Frontal cortex (tissue), 4 donors: ENCODE measurements around the gene FCER1G. TPM values are rescaled to one million over a fixed set of nuclear protein-coding genes. Genes with fewer than 3 reads are reported as not detected.
"Not testable (repeated sequence)": the region's sequence is repeated elsewhere in the genome, so short reads cannot be mapped to it uniquely, and the experiment has no call there.

Experiments used
- DNase-seq, 2 donors: peaks; one replicate each; pipeline ENCODE4 v3.0.0; 2012; ENCODE audit warnings: low spot score in 2 of 2
- FAIRE-seq: peaks from 2 replicates; lab custom pipeline; 2012; peaks lifted over from hg19 to GRCh38; lab: Jason Lieb, UNC
- total RNA-seq: library from RNA; depleted of rRNA; stranded (reverse); fragments of >200 nt; gene quantifications from one replicate; pipeline ENCODE4 v1.2.3, GENCODE V29; 2014
- donor health status: control.
- donor health status: control.
- donor health status: control.

Gene FCER1G
- total RNA-seq, 1 donor from 2014 or later, result 2.0 TPM

- FAIRE-seq (no peak), DNase-seq (no peak)
Measured at GRCh38 chr1:161200992-161201835, 13.9 kb upstream of the FCER1G start.

GRCh38 chr1:161201836-161202712 is 13.0 kb upstream of the FCER1G start, which contains the start of gene NDUFS2:
TSS of gene NDUFS2 (plus strand) at chr1:161202367. CDS start at chr1:161202386, 19 bp downstream.
- DNase-seq, result peak; percentile 80 to 90

GRCh38 chr1:161206411-161207140 is 8.5 kb upstream of the FCER1G start:
- DNase-seq (no peak), FAIRE-seq (no peak)

More at GRCh38 chr1:161201836-161202712, 13.0 kb upstream of the FCER1G start, which contains the start of gene NDUFS2:
- peak; percentile 39 for FAIRE-seq

GRCh38 chr1:161207173-161207572 is 7.9 kb upstream of the FCER1G start:
- FAIRE-seq, result no peak

DNA sequence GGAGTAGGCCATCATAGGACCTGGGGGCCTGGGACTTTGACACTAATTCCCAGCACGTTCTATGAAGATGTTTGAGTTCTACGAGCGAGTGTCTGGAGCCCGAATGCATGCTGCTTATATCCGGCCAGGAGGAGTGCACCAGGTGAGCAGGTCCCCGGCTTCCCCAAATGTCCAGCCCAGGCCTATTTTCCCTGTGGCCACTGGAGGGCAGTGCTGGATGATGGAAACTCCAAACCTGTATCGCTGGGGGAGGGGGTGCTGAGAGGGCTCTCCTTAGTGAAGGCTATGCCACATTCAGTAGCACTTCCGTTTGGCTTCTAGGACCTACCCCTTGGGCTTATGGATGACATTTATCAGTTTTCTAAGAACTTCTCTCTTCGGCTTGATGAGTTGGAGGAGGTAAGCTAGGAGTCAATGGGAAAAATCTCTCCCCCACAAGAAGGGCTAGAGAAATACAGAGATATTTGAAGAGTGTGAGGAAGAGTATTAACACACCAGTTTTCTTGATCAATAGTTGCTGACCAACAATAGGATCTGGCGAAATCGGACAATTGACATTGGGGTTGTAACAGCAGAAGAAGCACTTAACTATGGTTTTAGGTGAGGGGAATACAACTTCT is 5.2 kb upstream of the FCER1G start:
- DNase-seq, result peak in 1 of 2 donors; percentile 73
- FAIRE-seq, result no peak

More at GRCh38 chr1:161207173-161207572, 7.9 kb upstream of the FCER1G start:
- DNase-seq, result no peak

DNA sequence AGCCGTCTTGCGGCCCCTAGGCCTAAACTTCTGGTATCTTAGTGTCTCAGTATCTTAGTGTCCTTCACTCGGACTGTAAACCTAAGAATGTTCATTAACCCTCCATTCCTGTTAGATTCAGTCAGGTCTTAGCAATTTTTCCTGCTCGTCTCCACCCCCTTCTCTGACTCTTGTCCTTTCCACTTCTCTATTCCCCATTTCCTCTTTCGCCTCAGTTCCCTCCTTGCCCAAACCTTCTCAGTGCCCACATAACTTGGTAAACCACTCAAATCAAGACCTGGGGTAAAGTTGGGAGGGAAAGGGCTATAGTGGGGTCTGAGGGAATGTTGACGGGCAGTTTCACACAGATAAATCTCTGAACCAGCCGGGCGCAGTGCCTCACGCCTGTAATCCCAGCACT is 726 bp upstream of the FCER1G start:
- no peak for FAIRE-seq
- no peak for DNase-seq

DNA sequence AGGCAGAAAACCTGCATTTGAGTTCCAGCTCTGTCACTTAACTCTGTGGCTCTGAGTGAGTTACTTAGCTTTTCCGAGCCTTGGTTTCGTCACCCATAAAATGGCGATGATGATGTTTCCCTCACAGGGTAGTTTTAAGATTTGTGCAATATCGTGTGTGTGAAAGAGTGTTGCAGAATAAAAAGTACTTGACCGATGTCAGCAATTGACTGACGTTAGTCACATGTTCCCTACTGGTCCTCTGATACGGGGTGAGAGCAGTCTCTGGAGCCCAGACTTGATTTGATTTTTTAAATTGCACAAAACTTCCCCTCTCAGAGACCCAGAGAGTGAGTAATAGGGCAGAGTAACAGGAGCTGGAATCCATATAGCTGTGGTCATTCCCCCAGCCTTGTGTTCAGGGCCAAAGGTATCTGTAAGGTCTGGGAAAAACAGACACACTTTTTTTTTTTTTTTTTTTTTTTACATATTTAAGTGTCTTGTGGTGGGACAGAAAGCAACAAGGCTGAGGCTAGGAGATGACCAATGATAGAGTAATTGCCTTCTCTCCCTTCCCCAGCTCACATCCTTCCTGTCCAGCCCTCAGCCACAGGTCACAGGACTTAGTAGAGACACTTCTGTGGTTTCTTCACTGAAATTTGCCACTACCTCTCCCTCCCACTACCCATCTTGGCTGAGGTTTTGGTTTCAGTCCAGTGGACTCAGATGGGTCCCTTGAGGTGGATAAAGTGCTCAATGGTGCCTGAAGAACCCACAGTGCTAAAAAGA is 2.0 kb downstream of the FCER1G start:
- no peak for DNase-seq
- FAIRE-seq, result no peak

GRCh38 chr1:161217831-161218230 is 2.7 kb downstream of the FCER1G start:
- no peak for DNase-seq
- no peak for FAIRE-seq

DNA sequence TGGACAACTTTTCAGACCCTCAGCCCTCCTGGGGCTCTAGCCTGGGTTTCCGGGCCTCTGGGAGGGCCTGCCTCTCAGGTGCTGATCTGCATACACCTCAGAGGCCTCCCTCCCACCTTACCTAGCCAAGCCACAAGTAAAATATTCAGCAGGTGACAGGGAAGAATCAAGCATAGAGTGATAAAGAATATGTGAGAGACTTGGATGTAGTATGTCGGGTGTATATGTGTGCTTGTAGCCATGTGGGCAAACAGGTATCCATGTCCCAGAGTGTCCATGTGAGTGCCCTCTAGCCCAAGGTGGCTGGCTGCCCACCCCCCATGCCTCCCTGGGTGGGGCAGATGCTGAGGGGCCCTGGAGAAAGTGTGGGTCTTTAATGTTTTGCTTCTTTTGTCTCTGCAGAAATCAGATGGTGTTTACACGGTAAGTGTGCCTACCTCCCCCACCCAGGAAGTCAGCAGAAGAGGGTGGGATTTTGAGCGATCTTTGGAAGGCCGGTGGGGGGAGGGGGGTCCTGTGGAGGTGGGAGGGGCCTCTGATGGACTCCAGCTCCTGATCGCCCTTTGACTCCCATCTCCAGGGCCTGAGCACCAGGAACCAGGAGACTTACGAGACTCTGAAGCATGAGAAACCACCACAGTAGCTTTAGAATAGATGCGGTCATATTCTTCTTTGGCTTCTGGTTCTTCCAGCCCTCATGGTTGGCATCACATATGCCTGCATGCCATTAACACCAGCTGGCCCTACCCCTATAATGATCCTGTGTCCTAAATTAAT is 3.4 kb downstream of the FCER1G start:
- DNase-seq (no peak), FAIRE-seq (no peak)

- FAIRE-seq, result no peak
Measured at GRCh38 chr1:161219078-161219892, 4.2 kb downstream of the FCER1G start.

GRCh38 chr1:161220002-161220401 is 4.9 kb downstream of the FCER1G start:
- FAIRE-seq (no peak), DNase-seq (no peak)

More at GRCh38 chr1:161219078-161219892, 4.2 kb downstream of the FCER1G start:
- no peak for DNase-seq

DNA sequence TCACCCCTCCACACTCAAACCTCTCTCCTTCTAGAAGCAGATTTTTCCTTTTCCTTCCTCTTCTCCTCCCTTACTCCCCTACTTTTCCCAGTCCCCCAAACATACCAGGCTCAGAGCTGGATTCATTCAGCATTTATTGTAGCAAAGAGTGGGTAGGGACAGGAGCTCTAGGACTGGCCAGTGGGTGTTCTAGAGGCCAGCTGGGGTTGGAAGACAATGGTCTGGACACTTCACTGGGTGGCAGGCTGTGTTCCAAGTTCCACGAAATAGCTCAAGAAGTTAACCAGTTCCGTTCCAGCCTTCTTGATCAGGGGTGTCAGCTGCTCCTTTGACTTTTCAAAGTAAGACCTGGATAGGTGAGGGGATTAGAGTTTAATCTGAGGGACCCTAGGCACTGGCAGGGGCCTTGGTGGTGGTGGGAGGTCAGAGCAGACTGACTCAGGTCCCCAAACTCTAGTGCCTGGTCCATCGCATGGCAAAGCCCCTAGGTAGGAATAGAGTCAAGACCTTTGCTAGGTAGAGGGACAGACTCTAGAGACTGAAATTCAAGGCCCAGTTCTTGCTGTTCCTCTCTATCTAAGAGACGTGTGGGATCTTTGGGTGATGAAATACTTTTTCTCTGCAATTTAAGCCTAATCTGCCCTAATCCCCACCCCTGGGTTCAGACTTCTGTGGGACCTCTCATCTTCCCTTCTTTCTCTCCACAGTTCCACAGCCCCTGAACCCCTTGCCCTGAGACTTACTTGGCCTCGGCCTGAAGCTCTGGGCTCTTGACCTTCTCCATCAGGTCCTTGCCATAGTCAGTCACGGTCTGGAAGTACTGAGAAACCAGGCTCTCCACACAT is 7.3 kb downstream of the FCER1G start:
- DNase-seq (no peak), FAIRE-seq (no peak)

DNA sequence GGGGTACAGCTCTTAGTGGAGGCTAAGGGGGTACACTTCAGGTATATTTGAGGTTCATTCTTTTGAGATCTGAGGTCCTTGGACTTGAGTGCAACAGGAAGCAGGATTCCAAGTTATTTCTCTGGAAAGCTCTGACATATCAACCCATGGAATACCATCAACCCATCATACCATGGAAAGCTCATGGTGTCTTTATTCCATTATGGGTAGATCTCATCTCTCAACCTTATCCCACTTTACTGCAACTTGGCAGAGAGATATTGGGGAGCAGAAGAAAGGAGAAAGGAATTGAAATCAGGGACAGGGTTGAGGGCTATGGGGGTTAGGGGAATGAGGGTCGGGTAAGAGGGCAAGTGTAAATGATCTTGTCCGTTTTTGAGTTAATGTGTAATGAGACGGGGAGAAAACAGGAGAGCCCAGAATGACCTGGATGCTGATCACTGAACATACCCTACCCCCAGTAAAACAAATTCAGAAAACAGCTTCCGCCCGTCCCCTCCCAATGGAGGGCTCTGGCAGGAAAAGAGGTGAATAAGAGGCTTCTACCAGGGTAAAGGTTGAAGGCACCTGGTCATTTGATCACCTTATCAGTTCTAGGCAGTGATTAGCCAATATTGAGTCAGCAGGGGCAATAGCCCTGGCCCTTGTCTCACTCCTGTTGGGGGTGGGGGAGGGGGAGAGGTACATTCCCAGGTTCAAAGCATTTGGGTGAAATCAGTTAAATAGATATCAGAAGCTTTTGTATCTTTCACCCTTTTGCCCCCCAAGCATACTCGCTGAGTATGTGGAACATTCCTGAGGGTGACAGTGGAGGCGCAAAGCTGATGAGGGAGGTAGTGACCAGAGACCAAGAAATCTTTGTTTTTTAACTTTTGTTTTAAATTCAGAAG is 9.0 kb downstream of the FCER1G start:
- DNase-seq (no peak), FAIRE-seq (no peak)

DNA sequence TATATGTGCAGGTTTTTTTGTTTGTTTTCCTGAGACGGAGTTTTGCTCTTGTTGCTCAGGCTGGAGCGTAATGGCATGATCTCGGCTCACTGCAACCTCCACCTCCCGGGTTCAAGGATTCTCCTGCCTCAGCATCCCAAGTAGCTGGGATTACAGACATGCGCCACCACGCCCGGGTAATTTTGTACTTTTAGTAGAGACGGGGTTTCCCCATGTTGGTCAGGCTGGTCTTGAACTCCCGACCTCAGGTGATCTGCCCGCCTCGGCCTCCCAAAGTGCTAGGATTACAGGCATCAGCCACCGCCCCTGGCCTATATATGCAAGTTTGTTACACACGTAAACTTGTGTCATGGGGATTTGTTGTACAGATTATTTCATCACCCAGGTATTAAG is 9.6 kb downstream of the FCER1G start:
- not testable (repeated sequence) for DNase-seq, FAIRE-seq

DNA sequence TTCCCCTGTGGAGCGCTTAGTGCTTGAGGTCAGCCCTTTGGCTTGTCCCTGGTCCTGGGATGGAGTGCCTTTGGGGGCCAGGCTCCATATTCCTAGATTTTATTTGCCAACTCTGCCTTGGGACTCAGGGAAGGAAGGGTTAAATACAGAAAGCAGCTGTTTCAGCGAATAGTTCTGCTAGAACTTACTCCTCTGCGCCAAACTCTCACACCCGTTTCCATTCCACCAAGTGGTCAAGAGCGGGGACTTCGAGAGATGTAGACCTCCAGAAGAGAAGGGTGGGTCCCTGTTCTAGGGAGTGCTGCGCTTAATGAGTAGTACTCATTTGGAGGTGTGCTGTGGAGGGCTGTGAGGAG is 10.1 kb downstream of the FCER1G start:
- FAIRE-seq (no peak), DNase-seq (no peak)
